CD4-positive, alpha-beta T cell (primary cell): Measurements from ENCODE around the gene RAD51. TPM values are rescaled to one million over a fixed set of nuclear protein-coding genes. Genes with fewer than 3 reads are reported as not detected.
A peak's percentile ranks its signal among the peaks of the same experiment; 100 is the strongest.

ENCODE experiments used
- ATAC-seq: fragments of 200-7000 bp; cut with Tn5 transposase; one replicate; pipeline ENCODE4 v1.10.0; 2022; ENCODE audit warnings: mild to moderate bottlenecking; ENCODE audit not compliant: poor library complexity
- CTCF ChIA-PET: fragments of 350-600 bp; sonication (Branson Sonifier 250); formaldehyde crosslinking; loops from one replicate; lab custom pipeline; 2021; ENCODE audit warnings: antibody characterized with exemption, inconsistent platforms; lab: Charles Lee
- POLR2A ChIA-PET: fragments of 350-600 bp; sonication (Branson Sonifier 250); formaldehyde crosslinking; loops from one replicate; lab custom pipeline; 2021; ENCODE audit warnings: antibody characterized with exemption, inconsistent platforms; lab: Charles Lee
- DNase-seq, 14 experiments: peaks; one replicate each; pipeline ENCODE4 v3.0.0-alpha.2; 2013 to 2020; ENCODE audit warnings: mixed read lengths in 2 of 14
- H3K27ac ChIP-seq, 2 donors: one replicate each; pipeline versions ENCODE4 v1.5.1 to v1.7.0; 2013; ENCODE audit warnings: low read length in 2 of 2, low read depth in 1 of 2, mild to moderate bottlenecking in 1 of 2
- H3K27me3 ChIP-seq, 2 experiments: 1 replicate in 1 of 2; 2 replicates in 1 of 2; pipeline versions ENCODE4 v1.6.1 to v1.7.0; 2013; ENCODE audit warnings: low read length in 2 of 2, control low read depth in 1 of 2, mild to moderate bottlenecking in 1 of 2, moderate library complexity in 1 of 2; ENCODE audit not compliant: insufficient read depth in 2 of 2, control insufficient read depth in 1 of 2
- H3K36me3 ChIP-seq: one replicate; pipeline ENCODE4 v1.6.1; 2013; ENCODE audit warnings: low read length, control low read depth; ENCODE audit not compliant: insufficient read depth
- H3K4me1 ChIP-seq: one replicate; pipeline ENCODE4 v1.6.1; 2013; ENCODE audit warnings: low read length, control low read depth; ENCODE audit not compliant: insufficient read depth
- H3K4me3 ChIP-seq: one replicate; pipeline ENCODE4 v1.5.1; 2013; ENCODE audit warnings: mild to moderate bottlenecking, low read length, moderate library complexity
- H3K9me3 ChIP-seq, 2 experiments: 1 replicate in 1 of 2; 2 replicates in 1 of 2; pipeline versions ENCODE4 v1.6.1 to v1.7.0; 2013; ENCODE audit warnings: low read length in 2 of 2, mild to moderate bottlenecking in 2 of 2, control low read depth in 1 of 2, moderate library complexity in 1 of 2; ENCODE audit not compliant: control insufficient read depth in 1 of 2, insufficient read depth in 1 of 2
- H3K27ac Mint-ChIP-seq: one replicate; pipeline ENCODE4 v1.8.0; 2020; ENCODE audit warnings: mixed read lengths
- H3K27me3 Mint-ChIP-seq: one replicate; pipeline ENCODE4 v1.8.0; 2021; ENCODE audit warnings: mixed read lengths
- H3K36me3 Mint-ChIP-seq: one replicate; pipeline ENCODE4 v1.8.0; 2021; ENCODE audit warnings: low read depth, mixed read lengths
- H3K4me1 Mint-ChIP-seq: one replicate; pipeline ENCODE4 v1.8.0; 2021; ENCODE audit warnings: low read depth, mixed read lengths
- H3K4me3 Mint-ChIP-seq: one replicate; pipeline ENCODE4 v1.8.0; 2020; ENCODE audit warnings: mild to moderate bottlenecking, mixed read lengths
- H3K9me3 Mint-ChIP-seq: one replicate; pipeline ENCODE4 v1.8.0; 2020; ENCODE audit warnings: mixed read lengths
- intact Hi-C, 2 experiments: fragments of 100-400 bp; cut with DNase I in 1 of 2; cut with micrococcal nuclease in 1 of 2; formaldehyde crosslinking; loops; one replicate each; pipeline versions ENCODE4 v1.15.1 to v1.9.0; 2023 to 2025; cut with DNase I, micrococcal nuclease
- total RNA-seq, 174 experiments: library from RNA in 2 of 174; stranded (reverse) in 2 of 174; gene quantifications; one replicate each; pipeline ENCODE4 v1.2.3 and lab custom pipeline; 2021 to 2026
- TF ChIP-seq, protein P1 (sequence below): fragments of 200-600 bp; IDR thresholded peaks from one replicate; pipeline ENCODE4 v1.8.0; 2022; ENCODE audit warnings: antibody characterized with exemption, mild to moderate bottlenecking

Gene RAD51
- total RNA-seq, 2 experiments from 2014 or later: 0.64 to 1.5 TPM

DNA sequence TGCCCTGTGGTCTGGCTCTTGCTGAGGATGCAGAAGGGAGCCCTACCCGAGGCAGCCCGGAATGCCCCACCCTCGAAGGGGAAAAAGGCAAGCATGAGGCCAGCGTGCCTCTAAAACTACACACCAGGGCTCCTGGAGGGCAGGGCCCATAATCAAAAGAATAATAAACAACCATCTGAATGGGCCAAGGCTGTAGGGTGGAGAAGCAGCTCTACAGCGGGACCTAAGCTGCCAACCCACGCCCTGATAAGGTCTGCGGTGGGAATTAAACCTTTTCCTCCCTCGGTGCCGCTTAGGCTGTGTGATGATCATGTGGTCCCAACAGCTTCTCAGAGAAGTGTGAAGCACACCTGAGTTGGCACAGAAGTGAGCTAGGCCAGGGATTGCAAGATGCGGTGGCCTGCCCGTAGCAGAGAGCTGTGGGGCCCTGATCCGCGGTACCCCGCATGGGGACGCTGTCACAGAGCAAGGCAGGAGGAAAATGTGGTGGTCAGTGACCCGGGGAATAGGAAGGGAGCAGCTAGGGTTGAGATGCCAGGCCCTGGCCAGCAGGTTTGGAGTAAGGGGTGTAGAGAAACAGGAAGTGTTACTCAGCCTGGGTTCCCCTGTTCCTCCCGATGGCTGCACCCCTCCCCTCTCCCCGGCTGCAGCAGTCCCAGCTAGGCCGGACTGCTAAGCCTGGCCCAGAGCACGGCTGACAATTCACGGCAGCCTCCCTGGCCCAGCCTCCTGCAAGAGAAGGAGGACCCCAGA, 73.7 kb downstream of the RAD51 start:
- ChIA-PET CTCF (interaction anchor here (1.3 to 4.4 kb wide), 2 partner anchors 13 to 14 kb away, joined by 3 to 19 read pairs; no protein-coding TSS in a partner anchor), POLR2A (interaction anchor here (1.0 to 1.9 kb wide), 4 partner anchors 14 to 74 kb away, joined by 4 to 5 read pairs (median 4); partner anchors contain the start of genes RAD51 and RMDN3)
- no peak overlapping the region for H3K4me3 Mint-ChIP-seq
- H3K27ac Mint-ChIP-seq: peak overlapping the region; percentile 89
- peaks cover 34% of the 10 kb centered on the region for H3K36me3 Mint-ChIP-seq
- intact Hi-C loops: loop anchor here (5.0 to 10.0 kb wide), 3 partner anchors 76 to 346 kb away; partner anchors contain the start of genes INO80 (in 1 of the 2) and KNL1 (in 1 of the 2)
- H3K27me3 ChIP-seq: no peaks in the 10 kb centered on the region
- no peak overlapping the region for H3K4me3 ChIP-seq
- H3K9me3 ChIP-seq: no peaks in the 10 kb centered on the region
- TF ChIP-seq, protein P1, sequence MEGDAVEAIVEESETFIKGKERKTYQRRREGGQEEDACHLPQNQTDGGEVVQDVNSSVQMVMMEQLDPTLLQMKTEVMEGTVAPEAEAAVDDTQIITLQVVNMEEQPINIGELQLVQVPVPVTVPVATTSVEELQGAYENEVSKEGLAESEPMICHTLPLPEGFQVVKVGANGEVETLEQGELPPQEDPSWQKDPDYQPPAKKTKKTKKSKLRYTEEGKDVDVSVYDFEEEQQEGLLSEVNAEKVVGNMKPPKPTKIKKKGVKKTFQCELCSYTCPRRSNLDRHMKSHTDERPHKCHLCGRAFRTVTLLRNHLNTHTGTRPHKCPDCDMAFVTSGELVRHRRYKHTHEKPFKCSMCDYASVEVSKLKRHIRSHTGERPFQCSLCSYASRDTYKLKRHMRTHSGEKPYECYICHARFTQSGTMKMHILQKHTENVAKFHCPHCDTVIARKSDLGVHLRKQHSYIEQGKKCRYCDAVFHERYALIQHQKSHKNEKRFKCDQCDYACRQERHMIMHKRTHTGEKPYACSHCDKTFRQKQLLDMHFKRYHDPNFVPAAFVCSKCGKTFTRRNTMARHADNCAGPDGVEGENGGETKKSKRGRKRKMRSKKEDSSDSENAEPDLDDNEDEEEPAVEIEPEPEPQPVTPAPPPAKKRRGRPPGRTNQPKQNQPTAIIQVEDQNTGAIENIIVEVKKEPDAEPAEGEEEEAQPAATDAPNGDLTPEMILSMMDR: no peak
- DNase-seq (peak in 3 of 14 experiments; percentile 33 to 43 (median 37)), ATAC-seq (no peak)
- H3K27ac ChIP-seq: peak overlapping the region in 1 of 2 donors; percentile 25
- no peaks in the 10 kb centered on the region for H3K27me3 Mint-ChIP-seq
- peaks cover 45% of the 10 kb centered on the region for H3K4me1 ChIP-seq
- H3K9me3 Mint-ChIP-seq: no peaks in the 10 kb centered on the region
- peaks cover 30% of the 10 kb centered on the region for H3K36me3 ChIP-seq
- peaks cover 36% of the 10 kb centered on the region for H3K4me1 Mint-ChIP-seq

DNA sequence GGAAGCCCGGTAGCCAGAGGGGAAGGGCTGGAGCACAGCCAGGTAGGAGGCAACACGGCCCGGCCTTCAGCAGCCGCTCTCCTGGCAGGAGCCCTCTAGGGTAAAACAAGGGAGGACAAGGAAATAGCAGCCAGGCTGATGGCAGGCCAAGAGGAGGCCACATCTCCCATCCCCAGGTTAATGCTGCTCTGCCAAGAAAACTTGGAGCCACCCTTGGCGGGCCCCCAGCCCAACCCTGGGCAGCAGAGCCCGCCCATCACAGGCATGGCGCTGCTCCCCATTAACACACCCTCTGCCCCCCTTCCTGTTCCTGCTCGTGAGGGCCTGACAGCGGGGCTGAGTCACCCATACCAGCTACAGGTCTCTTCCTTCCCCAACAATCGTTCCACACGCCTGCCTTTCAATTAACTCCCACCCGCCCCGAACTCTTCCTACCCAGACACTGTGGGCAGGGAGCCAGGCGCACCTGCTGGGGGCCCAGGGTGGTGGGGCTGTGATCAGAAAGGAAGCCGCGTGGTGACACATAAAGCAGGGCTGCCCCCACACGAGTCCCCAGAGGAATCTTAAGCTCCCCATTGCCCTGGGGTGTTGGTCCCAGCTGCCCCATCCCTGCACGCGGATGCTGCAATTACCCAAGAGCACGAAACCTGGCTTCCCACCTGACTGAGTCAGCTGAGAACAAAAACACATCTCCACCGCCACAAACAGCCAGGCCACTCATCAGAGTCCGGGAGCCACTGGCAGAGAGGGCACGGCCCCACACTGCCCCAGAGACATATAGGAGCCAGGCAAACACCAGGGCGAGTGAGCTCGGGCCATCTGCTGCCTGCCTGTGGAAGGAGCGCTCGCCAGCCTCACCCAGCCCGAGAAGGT, 74.5 kb downstream of the RAD51 start, which contains the start of gene C15orf62:
C15orf62 (plus strand) TSS at position 707 of the 873 bp plus-strand sequence. CDS start 516 bp downstream, outside the sequence.
- ATAC-seq: peak; percentile 54
- peak within 1 kb of the TSS; percentile 50 for H3K4me3 Mint-ChIP-seq
- no peaks in the 10 kb centered on the region for H3K27me3 ChIP-seq
- H3K36me3 Mint-ChIP-seq: peaks cover 40% of the 10 kb centered on the region
- intact Hi-C loops: loop anchor here (5.0 to 10.0 kb wide), 3 partner anchors 77 to 345 kb away; partner anchors contain the start of genes INO80 (in 1 of the 2) and KNL1 (in 1 of the 2)
- ChIA-PET CTCF (interaction anchor here (0.5 to 4.4 kb wide), 3 partner anchors 13 to 78 kb away, joined by 3 to 19 read pairs (median 3); no protein-coding TSS in a partner anchor), POLR2A (interaction anchor here (0.6 to 1.9 kb wide), 4 partner anchors 15 to 775 kb away, joined by 3 to 5 read pairs (median 4); partner anchors contain the start of genes RAD51 and RMDN3)
- peak in 12 of 14 experiments; percentile 30 to 84 (median 51) for DNase-seq
- H3K9me3 Mint-ChIP-seq: no peaks in the 10 kb centered on the region
- peaks cover 38% of the 10 kb centered on the region for H3K36me3 ChIP-seq
- no peaks in the 10 kb centered on the region for H3K9me3 ChIP-seq
- no peak within 1 kb of the TSS for H3K4me3 ChIP-seq
- TF ChIP-seq, protein P1: no peak
- H3K27me3 Mint-ChIP-seq: no peaks in the 10 kb centered on the region
- peak within 1 kb of the TSS; percentile 89 for H3K27ac Mint-ChIP-seq
- peaks cover 39% of the 10 kb centered on the region for H3K4me1 ChIP-seq
- peaks cover 33% of the 10 kb centered on the region for H3K4me1 Mint-ChIP-seq
- peak within 1 kb of the TSS in 1 of 2 donors; percentile 25 for H3K27ac ChIP-seq
